ENCODE measurements around the gene KAZN. TPM values are rescaled to one million over a fixed set of nuclear protein-coding genes. Genes with fewer than 3 reads are reported as not detected.
"Not testable (repeated sequence)": the region's sequence is repeated elsewhere in the genome, so short reads cannot be mapped to it uniquely, and the experiment has no call there.

KAZN gene
- total RNA-seq, 1 donor from 2014 or later: 21.2 TPM

DNA sequence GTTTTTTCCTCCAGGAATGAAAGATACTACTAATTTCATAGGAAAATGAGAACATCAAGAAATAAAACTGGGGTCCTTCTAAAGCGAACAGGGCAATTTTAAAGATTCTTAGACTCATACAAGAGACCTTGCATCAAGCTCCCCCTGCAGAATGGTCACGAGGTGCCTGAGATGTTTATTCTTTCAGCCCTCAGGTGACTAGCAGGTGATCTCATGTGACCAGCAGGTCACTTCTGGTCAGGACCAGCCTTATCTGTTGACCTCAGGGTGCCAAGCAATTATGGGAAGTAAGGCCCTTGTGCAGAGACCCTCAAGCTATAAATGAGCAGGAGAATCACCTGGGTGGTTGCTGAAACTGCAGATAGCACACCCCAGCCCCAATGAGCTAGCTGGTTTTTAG is 534.5 kb downstream of the KAZN start:
- TF ChIP-seq, protein P1, sequence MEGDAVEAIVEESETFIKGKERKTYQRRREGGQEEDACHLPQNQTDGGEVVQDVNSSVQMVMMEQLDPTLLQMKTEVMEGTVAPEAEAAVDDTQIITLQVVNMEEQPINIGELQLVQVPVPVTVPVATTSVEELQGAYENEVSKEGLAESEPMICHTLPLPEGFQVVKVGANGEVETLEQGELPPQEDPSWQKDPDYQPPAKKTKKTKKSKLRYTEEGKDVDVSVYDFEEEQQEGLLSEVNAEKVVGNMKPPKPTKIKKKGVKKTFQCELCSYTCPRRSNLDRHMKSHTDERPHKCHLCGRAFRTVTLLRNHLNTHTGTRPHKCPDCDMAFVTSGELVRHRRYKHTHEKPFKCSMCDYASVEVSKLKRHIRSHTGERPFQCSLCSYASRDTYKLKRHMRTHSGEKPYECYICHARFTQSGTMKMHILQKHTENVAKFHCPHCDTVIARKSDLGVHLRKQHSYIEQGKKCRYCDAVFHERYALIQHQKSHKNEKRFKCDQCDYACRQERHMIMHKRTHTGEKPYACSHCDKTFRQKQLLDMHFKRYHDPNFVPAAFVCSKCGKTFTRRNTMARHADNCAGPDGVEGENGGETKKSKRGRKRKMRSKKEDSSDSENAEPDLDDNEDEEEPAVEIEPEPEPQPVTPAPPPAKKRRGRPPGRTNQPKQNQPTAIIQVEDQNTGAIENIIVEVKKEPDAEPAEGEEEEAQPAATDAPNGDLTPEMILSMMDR (IDR thresholded peaks at IDR 0.05): no peak
- Histone ChIP-seq H3K27ac (no peak overlapping the region), H3K36me3 (no peaks in the 10 kb centered on the region), H3K27me3 (ENCODE audit: low read depth) (no peaks in the 10 kb centered on the region), H3K9me3 (no peaks in the 10 kb centered on the region), H3K4me1 (no peaks in the 10 kb centered on the region), H3K4me3 (no peak overlapping the region)
- no peak for ATAC-seq
- intact Hi-C loops (cut with DNase I): no loop called here
- no peak for DNase-seq

DNA sequence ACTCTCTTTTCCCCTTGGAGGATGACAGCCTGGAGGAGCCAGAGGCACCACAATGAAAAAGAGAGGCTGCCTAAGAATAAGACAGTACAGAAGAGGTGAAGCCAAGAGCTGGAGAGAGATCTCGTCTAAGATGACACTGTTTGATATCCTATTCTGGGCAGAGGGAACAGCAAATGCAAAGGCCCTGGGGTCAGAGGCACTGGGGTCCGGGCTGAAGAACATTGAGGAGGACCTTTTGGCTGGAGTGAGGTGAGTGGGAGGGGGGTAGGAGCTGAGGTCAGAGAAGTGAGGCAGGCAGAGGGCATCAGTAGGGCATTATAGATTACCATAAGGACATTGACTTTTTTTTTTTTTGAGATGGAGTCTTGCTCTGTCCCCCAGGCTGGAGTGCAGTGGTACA is 535.8 kb downstream of the KAZN start:
- Histone ChIP-seq H3K27ac (no peak overlapping the region), H3K4me3 (no peak overlapping the region), H3K27me3 (ENCODE audit: low read depth) (no peaks in the 10 kb centered on the region), H3K36me3 (no peaks in the 10 kb centered on the region), H3K9me3 (no peaks in the 10 kb centered on the region), H3K4me1 (no peaks in the 10 kb centered on the region)
- intact Hi-C loops (cut with DNase I): no loop called here
- TF ChIP-seq, protein P1 (IDR thresholded peaks at IDR 0.05): no peak
- DNase-seq (no peak), ATAC-seq (no peak)

DNA sequence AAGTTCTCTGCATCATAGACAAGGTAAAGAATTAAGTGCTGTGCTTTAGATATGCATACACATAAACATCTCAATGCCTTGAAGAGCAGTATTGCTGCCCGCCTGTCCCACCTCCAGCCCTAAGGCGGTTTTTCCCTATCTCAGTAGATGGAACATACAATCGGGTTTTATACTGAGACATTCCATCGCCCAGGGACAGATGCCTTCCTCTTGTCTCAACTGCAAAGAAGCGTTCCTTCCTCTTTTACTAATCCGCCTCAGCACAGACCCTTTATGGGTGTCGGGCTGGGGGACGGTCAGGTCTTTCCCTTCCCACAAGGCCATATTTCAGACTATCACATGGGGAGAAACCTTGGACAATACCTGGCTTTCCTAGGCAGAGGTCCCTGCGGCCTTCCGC is 537.1 kb downstream of the KAZN start:
- H3K4me3 ChIP-seq; H3K27me3 ChIP-seq (ENCODE audit: low read depth); DNase-seq; H3K4me1 ChIP-seq; H3K27ac ChIP-seq; ATAC-seq; H3K9me3 ChIP-seq; intact Hi-C loops (cut with DNase I); H3K36me3 ChIP-seq: not testable (repeated sequence)

DNA sequence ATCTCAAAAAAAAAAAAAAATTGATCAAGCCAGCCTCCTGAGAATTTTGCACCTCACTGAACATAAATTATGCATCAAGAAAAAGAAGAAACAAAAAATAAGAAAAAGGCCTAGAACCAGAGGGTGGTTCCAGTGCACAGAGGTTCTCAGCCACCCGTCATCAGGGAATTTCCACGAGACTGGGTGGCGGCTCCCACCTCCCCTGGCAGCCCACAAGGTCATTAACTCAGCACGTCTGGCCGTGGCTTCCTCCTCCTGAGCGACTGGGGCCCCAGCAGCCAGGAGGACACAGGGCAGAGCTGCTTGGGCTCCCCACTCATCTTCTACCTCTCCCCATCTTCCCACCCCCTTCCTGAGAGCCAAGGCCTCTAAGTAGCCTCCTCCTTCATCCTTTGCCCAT is 539.3 kb downstream of the KAZN start:
- H3K4me1 ChIP-seq: no peaks in the 10 kb centered on the region
- no peaks in the 10 kb centered on the region for H3K27me3 ChIP-seq (ENCODE audit: low read depth)
- H3K4me3 ChIP-seq: no peak overlapping the region
- ATAC-seq (no peak), DNase-seq (no peak)
- intact Hi-C loops (cut with DNase I): no loop called here
- H3K9me3 ChIP-seq: no peaks in the 10 kb centered on the region
- no peaks in the 10 kb centered on the region for H3K36me3 ChIP-seq
- TF ChIP-seq, protein P1 (IDR thresholded peaks at IDR 0.05): no peak
- H3K27ac ChIP-seq: no peak overlapping the region

DNA sequence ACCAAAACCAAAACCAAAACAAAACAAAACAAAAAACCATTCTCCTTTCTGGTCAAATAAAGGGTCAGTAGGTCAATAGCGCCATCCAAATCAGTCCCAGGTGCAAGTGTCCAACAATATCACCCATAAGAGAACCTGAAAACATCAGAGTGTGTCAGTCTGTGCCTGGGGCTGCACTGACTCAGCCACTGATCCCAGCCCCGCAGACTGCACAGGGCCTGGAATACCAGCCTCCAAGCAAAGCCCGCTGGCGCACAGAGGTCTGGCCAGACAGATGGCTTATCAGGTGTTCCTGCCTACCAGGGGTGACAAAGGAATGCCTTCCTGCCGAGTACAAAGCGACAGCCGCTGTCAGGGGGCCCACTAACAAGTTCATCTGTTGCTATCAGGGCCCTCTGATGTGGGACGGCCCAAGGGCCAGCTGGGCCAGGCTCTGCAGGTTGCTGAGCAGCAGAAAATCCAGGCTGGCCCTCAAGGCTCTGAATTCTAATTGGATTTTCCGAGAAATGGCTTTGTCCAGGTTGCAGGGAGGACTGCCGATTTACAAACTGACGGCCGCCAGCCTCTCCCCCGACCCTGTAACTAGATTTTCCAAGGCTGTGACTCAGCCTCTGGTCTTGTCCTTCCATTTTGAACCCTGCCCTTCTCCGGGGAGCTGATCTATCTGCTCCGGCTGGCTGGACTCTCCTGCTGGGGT is 541.3 kb downstream of the KAZN start:
- intact Hi-C loops (cut with DNase I): no loop called here
- ATAC-seq: no peak
- DNase-seq: no peak

DNA sequence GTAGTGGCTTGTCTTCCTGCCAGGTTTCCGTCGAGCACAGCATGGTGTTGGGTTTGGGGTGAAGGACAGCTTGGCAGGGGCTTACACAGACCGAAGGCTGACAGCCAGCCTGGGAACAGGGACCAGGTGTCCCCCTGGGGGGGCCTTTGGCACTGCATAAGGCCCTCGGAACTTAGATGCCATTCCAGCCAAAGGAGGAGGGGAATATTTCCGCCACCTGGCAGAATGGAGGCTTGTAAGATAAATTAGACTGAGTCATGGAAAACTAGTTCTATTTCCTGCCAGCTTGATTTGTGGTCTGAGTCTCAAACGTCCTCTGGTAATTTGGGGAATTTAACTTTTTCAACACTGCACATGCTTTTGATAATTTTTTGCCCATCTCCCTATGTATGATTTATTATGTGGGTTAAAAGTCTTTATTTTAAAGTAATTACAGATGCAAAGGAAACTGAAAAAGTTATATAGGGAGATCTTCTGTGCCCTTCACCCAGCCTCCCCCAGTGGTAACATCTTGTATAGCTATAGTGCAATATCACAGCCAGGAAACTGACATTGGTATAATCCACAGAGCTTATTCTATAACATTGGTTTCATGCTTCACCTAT is 543.6 kb downstream of the KAZN start:
- Histone ChIP-seq H3K27ac (no peak overlapping the region), H3K36me3 (no peaks in the 10 kb centered on the region), H3K9me3 (no peaks in the 10 kb centered on the region), H3K4me1 (no peaks in the 10 kb centered on the region), H3K4me3 (no peak overlapping the region), H3K27me3 (ENCODE audit: low read depth) (no peaks in the 10 kb centered on the region)
- ATAC-seq: peak; percentile 25 to 32
- intact Hi-C loops (cut with DNase I): no loop called here
- TF ChIP-seq, protein P1 (IDR thresholded peaks at IDR 0.05): no peak
- no peak for DNase-seq

More for the DNA sequence above, 541.3 kb downstream of the KAZN start:
- Histone ChIP-seq H3K4me3 (no peak overlapping the region), H3K4me1 (no peaks in the 10 kb centered on the region), H3K36me3 (no peaks in the 10 kb centered on the region), H3K9me3 (no peaks in the 10 kb centered on the region), H3K27me3 (ENCODE audit: low read depth) (no peaks in the 10 kb centered on the region), H3K27ac (no peak overlapping the region)
- TF ChIP-seq, protein P1 (IDR thresholded peaks at IDR 0.05): no peak
